Thyroid gland (tissue), 4 donors: Measurements from ENCODE around the gene KIF5C. TPM values are rescaled to one million over a fixed set of nuclear protein-coding genes. Genes with fewer than 3 reads are reported as not detected.
"Not testable (repeated sequence)": the region's sequence is repeated elsewhere in the genome, so short reads cannot be mapped to it uniquely, and the experiment has no call there.

Experiments
- DNase-seq, 2 donors: peaks; one replicate each; pipeline ENCODE4 v3.0.0-alpha.2; 2019
- H3K27ac ChIP-seq, 3 donors: fragments of 200-600 bp; sonication (generic); 1 replicate in 2 of 3; 2 replicates in 1 of 3; pipeline ENCODE4 v1.5.1; 2016 to 2019; ENCODE audit warnings: mild to moderate bottlenecking in 1 of 3, moderate library complexity in 1 of 3
- H3K27me3 ChIP-seq: fragments of 200-600 bp; sonication (generic); one replicate; pipeline ENCODE4 v1.5.1; 2019
- H3K36me3 ChIP-seq, 2 donors: fragments of 200-600 bp; sonication (generic); one replicate each; pipeline ENCODE4 v1.5.1; 2016 to 2019
- H3K4me1 ChIP-seq, 2 donors: fragments of 200-600 bp; sonication (generic); one replicate each; pipeline ENCODE4 v1.5.1; 2017 to 2019
- H3K4me3 ChIP-seq, 3 donors: fragments of 200-600 bp; sonication (generic); replicated peaks in 1 of 3; 1 replicate in 2 of 3; 2 replicates in 1 of 3; pipeline ENCODE4 v1.5.1; 2016; ENCODE audit warnings: mild to moderate bottlenecking in 1 of 3
- H3K9me3 ChIP-seq: fragments of 200-600 bp; sonication (generic); one replicate; pipeline ENCODE4 v1.5.1; 2017
- CTCF ChIP-seq, 6 experiments: fragments of 200-600 bp in 3 of 6; fragments of 450-650 bp in 3 of 6; sonication (generic) in 3 of 6; IDR thresholded peaks; one replicate each; pipeline ENCODE4 v1.5.1; 2016 to 2019; ENCODE audit warnings: antibody characterized with exemption in 6 of 6, mild to moderate bottlenecking in 2 of 6, inconsistent platforms in 1 of 6, moderate library complexity in 1 of 6
- POLR2A ChIP-seq, 2 donors: fragments of 450-650 bp; IDR thresholded peaks; one replicate each; pipeline ENCODE4 v1.6.1; 2017; ENCODE audit warnings: antibody characterized with exemption in 2 of 2, mild to moderate bottlenecking in 2 of 2, moderate library complexity in 1 of 2
- WGBS, 2 donors: methylation state at CpG; one replicate each; pipeline ENCODE4 v1.1.5; 2017; 5-methylcytosine and 5-hydroxymethylcytosine counted together
- intact Hi-C: fragments of 100-400 bp; cut with DNase I; formaldehyde crosslinking; loops from one replicate; pipeline ENCODE4 v1.15.1; 2023
- total RNA-seq, 4 donors: library from RNA; depleted of rRNA; stranded (reverse); fragments of >200 nt; gene quantifications; one replicate each; pipeline ENCODE4 v1.2.3, GENCODE V29; 2016

The KIF5C gene
- total RNA-seq, 4 donors from 2014 or later = 1.9 to 2.8 (median 2.3) TPM

DNA sequence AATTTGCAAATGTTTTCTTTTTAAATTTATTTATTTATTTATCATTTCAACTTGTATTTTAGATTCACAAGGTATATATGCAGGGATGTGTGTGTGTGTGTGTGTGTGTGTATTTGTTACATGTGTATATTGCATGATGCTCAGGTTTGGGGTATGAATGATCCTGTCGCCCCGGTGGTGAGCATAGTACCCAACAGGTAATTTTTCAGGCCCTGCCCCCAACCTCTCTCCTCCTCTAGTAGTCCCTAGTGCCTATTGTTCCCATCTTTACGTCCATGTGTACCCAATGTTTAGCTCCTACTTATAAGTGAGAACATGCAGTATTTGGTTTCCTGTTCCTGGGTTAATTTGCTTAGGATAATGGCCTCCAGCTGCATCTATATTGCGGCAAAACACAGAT is 33.0 kb upstream of the KIF5C start:
- H3K4me1 ChIP-seq = no peaks in the 10 kb centered on the region
- TF ChIP-seq CTCF (IDR thresholded peaks at IDR 0.05) (no peak), POLR2A (IDR thresholded peaks at IDR 0.05) (no peak)
- no peak overlapping the region for H3K4me3 ChIP-seq
- DNase-seq = no peak
- no peak overlapping the region for H3K27ac ChIP-seq
- no peaks in the 10 kb centered on the region for H3K27me3 ChIP-seq
- H3K36me3 ChIP-seq = no peaks in the 10 kb centered on the region
- H3K9me3 ChIP-seq = no peaks in the 10 kb centered on the region
- intact Hi-C loops = no loop called here
- 69 to 92% methylated on average over 3 to 4 of the region's 4 CpGs for WGBS, 2 donors

DNA sequence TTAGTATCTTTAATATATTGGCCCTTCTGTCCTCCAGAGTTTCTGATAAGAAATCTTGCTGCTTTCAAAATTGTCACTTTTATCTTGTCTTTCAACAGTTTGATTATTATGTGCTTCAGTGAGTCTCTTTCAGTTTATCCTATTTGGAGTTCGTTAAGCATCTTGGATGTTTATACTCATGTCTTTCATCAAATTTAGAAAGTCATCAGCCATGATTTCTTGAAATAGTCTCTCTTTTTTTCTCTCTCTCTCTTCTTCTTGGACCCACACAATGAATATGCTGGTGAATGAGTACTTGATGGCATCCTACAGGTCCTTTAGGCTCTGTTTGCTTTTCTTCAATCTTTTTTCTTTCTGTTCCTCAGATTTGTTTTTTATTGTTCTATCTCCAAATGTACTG is 26.9 kb upstream of the KIF5C start:
- H3K4me1 ChIP-seq = no peaks in the 10 kb centered on the region
- TF ChIP-seq POLR2A (IDR thresholded peaks at IDR 0.05) (no peak), CTCF (IDR thresholded peaks at IDR 0.05) (no peak)
- no peak overlapping the region for H3K27ac ChIP-seq
- intact Hi-C loops = no loop called here
- H3K4me3 ChIP-seq = no peak overlapping the region
- DNase-seq = no peak
- no peaks in the 10 kb centered on the region for H3K27me3 ChIP-seq
- no peaks in the 10 kb centered on the region for H3K9me3 ChIP-seq
- no peaks in the 10 kb centered on the region for H3K36me3 ChIP-seq
- WGBS, 2 donors = 86 to 88% methylated on average over 1 of the region's 1 CpG

GRCh38 chr2:148853458-148853857 is 21.6 kb upstream of the KIF5C start:
- no peak overlapping the region for H3K27ac ChIP-seq
- no peak overlapping the region for H3K4me3 ChIP-seq
- intact Hi-C loops = no loop called here
- WGBS, 2 donors = 80 to 81% methylated on average over 2 of the region's 2 CpGs
- no peaks in the 10 kb centered on the region for H3K9me3 ChIP-seq
- no peaks in the 10 kb centered on the region for H3K4me1 ChIP-seq
- DNase-seq = no peak
- no peaks in the 10 kb centered on the region for H3K36me3 ChIP-seq
- H3K27me3 ChIP-seq = no peaks in the 10 kb centered on the region
- TF ChIP-seq POLR2A (IDR thresholded peaks at IDR 0.05) (no peak), CTCF (IDR thresholded peaks at IDR 0.05) (no peak)

DNA sequence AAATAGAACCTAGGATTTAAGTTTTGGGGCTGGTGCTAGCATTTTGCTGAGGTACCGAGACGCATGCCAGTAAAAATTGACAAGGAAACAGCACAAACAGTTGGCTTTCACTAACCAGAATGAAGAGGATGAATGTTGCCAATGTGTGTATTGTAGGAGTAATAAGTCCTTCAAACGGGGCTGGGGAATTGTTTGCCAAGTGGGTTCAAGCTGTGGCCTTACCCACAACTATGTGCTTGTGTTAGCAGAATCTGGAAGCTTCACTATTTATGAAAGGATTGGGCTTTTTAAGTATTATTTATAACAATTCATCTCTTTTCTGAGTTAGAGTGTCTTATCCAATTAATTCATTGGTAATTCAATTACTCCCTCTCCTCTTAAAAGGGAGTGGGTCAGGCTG is 15.0 kb upstream of the KIF5C start:
- H3K27ac ChIP-seq = no peak overlapping the region
- TF ChIP-seq CTCF (IDR thresholded peaks at IDR 0.05) (no peak), POLR2A (IDR thresholded peaks at IDR 0.05) (no peak)
- no peak for DNase-seq

DNA sequence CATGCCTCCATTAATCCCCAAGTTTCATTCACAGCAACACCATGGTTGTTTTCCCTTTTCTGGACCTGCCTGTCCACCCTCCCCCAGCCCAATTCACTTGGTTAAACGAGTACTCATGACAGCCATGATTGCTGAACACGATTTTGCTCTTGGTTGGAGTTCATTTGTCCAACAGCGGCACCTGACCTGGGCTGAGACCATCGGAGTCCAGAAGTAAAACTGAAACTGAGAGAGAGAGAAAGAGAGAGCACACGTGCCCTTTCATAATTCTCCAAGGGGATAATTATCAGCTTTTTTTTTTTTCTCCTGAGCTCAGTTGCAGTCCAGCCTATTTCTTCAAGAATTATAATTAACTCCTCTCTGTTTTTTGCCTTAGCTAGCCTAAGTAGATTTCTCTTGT is 13.7 kb upstream of the KIF5C start:
- TF ChIP-seq CTCF (IDR thresholded peaks at IDR 0.05) (no peak), POLR2A (IDR thresholded peaks at IDR 0.05) (no peak)

More for the DNA sequence above, 15.0 kb upstream of the KIF5C start:
- WGBS, 2 donors = 36 to 53% methylated on average over 3 of the region's 3 CpGs
- no peaks in the 10 kb centered on the region for H3K36me3 ChIP-seq
- H3K4me3 ChIP-seq = no peak overlapping the region
- H3K9me3 ChIP-seq = no peaks in the 10 kb centered on the region
- H3K27me3 ChIP-seq = no peaks in the 10 kb centered on the region
- no peaks in the 10 kb centered on the region for H3K4me1 ChIP-seq
- intact Hi-C loops = no loop called here

GRCh38 chr2:148862478-148862877 is 12.5 kb upstream of the KIF5C start:
- H3K27ac ChIP-seq, DNase-seq, H3K27me3 ChIP-seq, H3K4me1 ChIP-seq, H3K4me3 ChIP-seq, H3K9me3 ChIP-seq, H3K36me3 ChIP-seq, intact Hi-C loops: not testable (repeated sequence)
- 90 to 93% methylated on average over 6 of the region's 6 CpGs for WGBS, 2 donors

More for the DNA sequence above, 13.7 kb upstream of the KIF5C start:
- no peak for DNase-seq
- H3K36me3 ChIP-seq = no peaks in the 10 kb centered on the region
- intact Hi-C loops = no loop called here
- H3K27me3 ChIP-seq = no peaks in the 10 kb centered on the region
- H3K4me1 ChIP-seq = no peaks in the 10 kb centered on the region
- H3K9me3 ChIP-seq = no peaks in the 10 kb centered on the region
- WGBS, 2 donors = 87 to 92% methylated on average over 5 of the region's 5 CpGs
- H3K4me3 ChIP-seq = no peak overlapping the region
- H3K27ac ChIP-seq = no peak overlapping the region
